Measurements from ENCODE around the gene PRG2.

- TF ChIP-seq ZNF70 (CRISPR knock-in tag; IDR thresholded peaks at IDR 0.05) (no peak), RARB (CRISPR knock-in tag; IDR thresholded peaks at IDR 0.05) (no peak), PATZ1 (CRISPR knock-in tag; IDR thresholded peaks at IDR 0.05; ENCODE audit: borderline replicate concordance) (no peak), CSDC2 (CRISPR knock-in tag; IDR thresholded peaks at IDR 0.05) (no peak), ARNTL (CRISPR knock-in tag; IDR thresholded peaks at IDR 0.05; ENCODE audit: borderline replicate concordance, low read depth) (no peak), ZFP30 (CRISPR knock-in tag; IDR thresholded peaks at IDR 0.05) (no peak)
- TF ChIP-seq, protein P1, sequence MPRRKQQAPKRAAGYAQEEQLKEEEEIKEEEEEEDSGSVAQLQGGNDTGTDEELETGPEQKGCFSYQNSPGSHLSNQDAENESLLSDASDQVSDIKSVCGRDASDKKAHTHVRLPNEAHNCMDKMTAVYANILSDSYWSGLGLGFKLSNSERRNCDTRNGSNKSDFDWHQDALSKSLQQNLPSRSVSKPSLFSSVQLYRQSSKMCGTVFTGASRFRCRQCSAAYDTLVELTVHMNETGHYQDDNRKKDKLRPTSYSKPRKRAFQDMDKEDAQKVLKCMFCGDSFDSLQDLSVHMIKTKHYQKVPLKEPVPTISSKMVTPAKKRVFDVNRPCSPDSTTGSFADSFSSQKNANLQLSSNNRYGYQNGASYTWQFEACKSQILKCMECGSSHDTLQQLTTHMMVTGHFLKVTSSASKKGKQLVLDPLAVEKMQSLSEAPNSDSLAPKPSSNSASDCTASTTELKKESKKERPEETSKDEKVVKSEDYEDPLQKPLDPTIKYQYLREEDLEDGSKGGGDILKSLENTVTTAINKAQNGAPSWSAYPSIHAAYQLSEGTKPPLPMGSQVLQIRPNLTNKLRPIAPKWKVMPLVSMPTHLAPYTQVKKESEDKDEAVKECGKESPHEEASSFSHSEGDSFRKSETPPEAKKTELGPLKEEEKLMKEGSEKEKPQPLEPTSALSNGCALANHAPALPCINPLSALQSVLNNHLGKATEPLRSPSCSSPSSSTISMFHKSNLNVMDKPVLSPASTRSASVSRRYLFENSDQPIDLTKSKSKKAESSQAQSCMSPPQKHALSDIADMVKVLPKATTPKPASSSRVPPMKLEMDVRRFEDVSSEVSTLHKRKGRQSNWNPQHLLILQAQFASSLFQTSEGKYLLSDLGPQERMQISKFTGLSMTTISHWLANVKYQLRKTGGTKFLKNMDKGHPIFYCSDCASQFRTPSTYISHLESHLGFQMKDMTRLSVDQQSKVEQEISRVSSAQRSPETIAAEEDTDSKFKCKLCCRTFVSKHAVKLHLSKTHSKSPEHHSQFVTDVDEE (CRISPR knock-in tag; IDR thresholded peaks at IDR 0.05): no peak
Measured at GRCh38 chr11:57421805-57422204, 31.4 kb upstream of the PRG2 start.
